Tibial nerve (tissue), 4 donors: ENCODE results near the gene OR5AU1. TPM values are rescaled to one million over a fixed set of nuclear protein-coding genes. Genes with fewer than 3 reads are reported as not detected.

ENCODE experiments used
- DNase-seq, 2 donors: peaks; one replicate each; pipeline ENCODE4 v3.0.0-alpha.2; 2019; ENCODE audit warnings: low spot score in 2 of 2
- H3K27ac ChIP-seq, 4 donors: fragments of 200-600 bp; sonication (generic) in 3 of 4; one replicate each; pipeline ENCODE4 v1.5.1; 2017 to 2019; ENCODE audit warnings: mild to moderate bottlenecking in 1 of 4
- H3K27me3 ChIP-seq, 2 donors: fragments of 200-600 bp; sonication (generic) in 1 of 2; one replicate each; pipeline versions ENCODE4 v1.5.1 to v1.6.0; 2017 to 2019
- H3K36me3 ChIP-seq, 3 donors: fragments of 200-600 bp; sonication (generic); one replicate each; pipeline ENCODE4 v1.5.1; 2018 to 2019
- H3K4me1 ChIP-seq, 4 donors: fragments of 200-600 bp; sonication (generic) in 3 of 4; one replicate each; pipeline ENCODE4 v1.5.1; 2017 to 2019
- H3K4me3 ChIP-seq, 4 donors: fragments of 200-600 bp; sonication (generic) in 3 of 4; one replicate each; pipeline ENCODE4 v1.5.1; 2017 to 2019; ENCODE audit warnings: mild to moderate bottlenecking in 1 of 4, moderate library complexity in 1 of 4
- H3K9me3 ChIP-seq, 4 donors: fragments of 200-600 bp; sonication (generic) in 3 of 4; one replicate each; pipeline ENCODE4 v1.5.1; 2017 to 2019
- CTCF ChIP-seq, 5 experiments: fragments of 200-600 bp in 3 of 5; fragments of 450-650 bp in 2 of 5; sonication (generic) in 3 of 5; IDR thresholded peaks; one replicate each; pipeline ENCODE4 v1.5.1; 2016 to 2019; ENCODE audit warnings: antibody characterized with exemption in 5 of 5, mild to moderate bottlenecking in 3 of 5, moderate library complexity in 2 of 5
- EP300 ChIP-seq, 2 donors: sonication (generic); formaldehyde crosslinking; IDR thresholded peaks; one replicate each; pipeline ENCODE4 v1.6.1; 2017; ENCODE audit warnings: antibody characterized with exemption in 2 of 2, mild to moderate bottlenecking in 1 of 2
- POLR2A ChIP-seq, 2 donors: fragments of 450-650 bp; IDR thresholded peaks; one replicate each; pipeline ENCODE4 v1.6.1; 2017; ENCODE audit warnings: antibody characterized with exemption in 2 of 2, mild to moderate bottlenecking in 2 of 2, moderate library complexity in 2 of 2
- WGBS, 2 donors: methylation state at CpG; one replicate each; pipeline ENCODE4 v1.1.5; 2018; 5-methylcytosine and 5-hydroxymethylcytosine counted together
- total RNA-seq, 4 donors: library from RNA; depleted of rRNA; stranded (reverse); fragments of >200 nt; gene quantifications; one replicate each; pipeline ENCODE4 v1.1.0, GENCODE V29; 2016

The OR5AU1 gene
- total RNA-seq, 4 donors from 2014 or later: 0.39 TPM; not detected in 3

GRCh38 chr14:21201732-21202462, 46.0 kb upstream of the OR5AU1 start:
- H3K9me3 ChIP-seq: peaks cover 0 to 15% (median 0%) of the 10 kb centered on the region in 4 donors
- H3K4me3 ChIP-seq: no peak overlapping the region
- no peak for DNase-seq
- H3K36me3 ChIP-seq: peaks cover 0 to 28% (median 0%) of the 10 kb centered on the region in 3 donors
- no peak overlapping the region for H3K27ac ChIP-seq
- 72 to 76% methylated on average over 12 of the region's 12 CpGs for WGBS, 2 donors
- no peaks in the 10 kb centered on the region for H3K27me3 ChIP-seq
- no peaks in the 10 kb centered on the region for H3K4me1 ChIP-seq
- no peak for TF ChIP-seq POLR2A (IDR thresholded peaks at IDR 0.05)

- H3K9me3 ChIP-seq: peaks cover 0 to 16% (median 0%) of the 10 kb centered on the region in 4 donors
These were observed 45.0 kb upstream of the OR5AU1 start for GRCh38 chr14:21200752-21201461.

DNA sequence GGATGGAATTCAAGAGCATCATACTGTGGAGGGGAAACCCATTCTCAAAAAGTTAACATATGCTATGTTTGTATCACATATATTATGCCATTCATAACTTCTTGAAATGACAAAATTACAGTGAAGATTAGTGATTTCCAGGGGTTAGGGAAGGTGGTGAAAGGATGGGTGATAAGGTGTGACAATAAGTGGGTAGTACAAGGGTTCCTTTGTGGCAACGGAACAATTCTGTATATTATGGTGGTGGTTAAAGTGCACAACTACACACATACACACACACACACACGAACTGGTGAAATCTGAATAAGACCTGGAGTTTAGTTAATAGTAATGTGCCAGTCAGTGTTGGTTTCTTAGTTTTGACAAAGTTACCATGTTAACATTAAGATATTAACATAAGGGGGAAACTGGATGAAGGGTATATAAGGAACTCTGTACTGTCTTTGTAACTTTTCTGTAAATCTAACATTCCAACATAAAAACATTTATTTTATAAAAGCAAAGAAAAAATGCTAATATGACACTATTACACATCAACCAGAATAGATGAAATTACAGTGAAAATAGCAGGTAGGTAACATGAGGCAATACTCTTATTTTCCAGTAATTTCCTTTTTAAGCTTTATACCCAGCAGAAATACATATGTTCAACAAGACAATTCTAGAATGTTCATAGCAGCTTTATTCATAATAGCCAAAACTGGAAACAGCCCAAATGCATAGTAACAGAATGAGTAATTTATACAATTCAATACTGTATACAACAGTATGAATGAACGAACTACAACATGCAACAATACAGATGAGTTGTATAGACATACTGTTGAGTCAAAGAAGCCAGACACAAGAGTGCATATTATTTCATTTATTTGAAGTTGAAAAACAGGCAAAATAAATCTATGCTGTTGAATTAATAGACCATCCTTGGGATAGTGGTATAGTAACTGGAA, 44.0 kb upstream of the OR5AU1 start:
- Histone ChIP-seq H3K27ac (no peak overlapping the region), H3K36me3 (peaks cover 0 to 10% (median 0%) of the 10 kb centered on the region in 3 donors), H3K4me1 (no peaks in the 10 kb centered on the region), H3K4me3 (no peak overlapping the region), H3K9me3 (peaks cover 0 to 16% (median 0%) of the 10 kb centered on the region in 4 donors), H3K27me3 (no peaks in the 10 kb centered on the region)
- no peak for DNase-seq
- TF ChIP-seq POLR2A (IDR thresholded peaks at IDR 0.05) (no peak), CTCF (IDR thresholded peaks at IDR 0.05) (no peak), EP300 (IDR thresholded peaks at IDR 0.05) (no peak)
- 50 to 59% methylated on average over 3 of the region's 3 CpGs for WGBS, 2 donors

More at GRCh38 chr14:21200752-21201461, 45.0 kb upstream of the OR5AU1 start:
- TF ChIP-seq CTCF (IDR thresholded peaks at IDR 0.05) (no peak), EP300 (IDR thresholded peaks at IDR 0.05) (no peak), POLR2A (IDR thresholded peaks at IDR 0.05) (no peak)
- H3K27me3 ChIP-seq: no peaks in the 10 kb centered on the region
- WGBS, 2 donors: 81 to 83% methylated on average over 5 of the region's 5 CpGs
- H3K4me3 ChIP-seq: no peak overlapping the region
- no peak for DNase-seq
- no peaks in the 10 kb centered on the region for H3K4me1 ChIP-seq
- H3K36me3 ChIP-seq: peaks cover 0 to 18% (median 0%) of the 10 kb centered on the region in 3 donors
- H3K27ac ChIP-seq: no peak overlapping the region

DNA sequence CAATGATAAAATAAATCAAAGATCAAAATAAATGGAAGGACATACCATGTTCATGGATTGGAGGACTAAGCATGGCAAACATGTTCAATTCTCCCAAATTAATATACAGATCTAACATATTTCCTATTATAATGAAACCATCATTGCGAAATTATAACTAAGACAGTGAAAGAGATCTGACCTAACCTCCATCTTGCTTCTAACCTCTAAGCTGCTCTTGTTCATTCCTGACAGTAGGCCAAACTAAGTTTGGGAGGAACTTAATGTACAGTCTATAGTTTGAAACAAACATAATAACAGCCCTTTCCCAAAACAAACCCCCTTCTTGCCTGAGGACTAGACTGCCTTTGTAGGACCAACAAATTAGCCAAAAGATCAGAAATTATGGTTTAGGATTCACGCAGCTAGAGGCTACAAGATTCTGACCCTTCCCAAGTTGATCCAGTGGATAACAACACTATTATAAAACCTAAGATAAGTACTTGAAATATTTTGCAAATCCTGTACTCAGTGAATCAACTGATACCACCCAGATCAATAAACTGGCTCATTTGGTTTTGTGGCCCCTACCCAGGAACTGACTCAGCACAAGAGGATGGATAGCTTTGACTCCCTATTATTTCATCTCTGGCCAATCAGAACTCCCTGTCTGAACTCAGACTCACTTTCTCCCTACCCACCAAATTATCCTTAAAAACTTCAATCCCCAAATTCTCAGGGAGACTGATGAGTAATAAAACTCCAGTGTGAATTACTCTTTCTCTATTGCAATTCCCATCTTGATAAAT, 41.7 kb upstream of the OR5AU1 start:
- peaks cover 0 to 2% (median 0%) of the 10 kb centered on the region in 3 donors for H3K36me3 ChIP-seq
- DNase-seq: no peak
- H3K9me3 ChIP-seq: peaks cover 0 to 16% (median 0%) of the 10 kb centered on the region in 4 donors
- no peak overlapping the region for H3K4me3 ChIP-seq
- H3K27ac ChIP-seq: no peak overlapping the region
- H3K27me3 ChIP-seq: no peaks in the 10 kb centered on the region
- no peak for TF ChIP-seq CTCF (IDR thresholded peaks at IDR 0.05)
- TF ChIP-seq EP300 (IDR thresholded peaks at IDR 0.05): no peak
- TF ChIP-seq POLR2A (IDR thresholded peaks at IDR 0.05): no peak
- WGBS, 2 donors: 84 to 92% methylated on average over 2 of the region's 2 CpGs
- peaks cover 0 to 1% (median under 1%) of the 10 kb centered on the region in 4 donors for H3K4me1 ChIP-seq

DNA sequence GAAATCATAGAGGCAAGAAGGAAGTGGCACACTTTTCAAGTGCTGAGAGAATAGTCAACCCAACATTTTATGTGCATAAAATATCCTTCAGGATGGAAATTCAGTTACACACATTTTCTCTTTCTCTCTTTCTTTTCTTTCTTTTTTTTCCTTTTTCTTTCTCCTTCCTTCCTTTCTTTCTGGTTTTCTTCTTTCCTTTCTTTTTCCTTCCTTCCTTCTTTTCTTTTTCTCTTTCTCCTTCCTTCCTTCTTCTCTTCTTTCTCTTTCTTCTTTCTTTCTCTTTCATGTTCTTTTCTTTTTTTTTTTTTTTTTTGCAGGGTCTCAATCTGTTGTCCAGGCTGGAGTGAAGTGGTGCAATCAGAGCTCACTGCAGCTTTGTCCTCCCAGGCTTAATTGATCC, 38.7 kb upstream of the OR5AU1 start:
- no peak for DNase-seq
- peaks cover 0 to 17% (median 8%) of the 10 kb centered on the region in 4 donors for H3K4me1 ChIP-seq
- H3K27me3 ChIP-seq: no peaks in the 10 kb centered on the region
- no peak overlapping the region for H3K27ac ChIP-seq
- no peak for TF ChIP-seq POLR2A (IDR thresholded peaks at IDR 0.05)
- TF ChIP-seq CTCF (IDR thresholded peaks at IDR 0.05): no peak
- no peak for TF ChIP-seq EP300 (IDR thresholded peaks at IDR 0.05)
- no peaks in the 10 kb centered on the region for H3K36me3 ChIP-seq
- no peak overlapping the region for H3K4me3 ChIP-seq
- peaks cover 0 to 16% (median 0%) of the 10 kb centered on the region in 4 donors for H3K9me3 ChIP-seq
